WI38 (cell line): ENCODE results near the gene TRIM61.
"Not testable (repeated sequence)": the region's sequence is repeated elsewhere in the genome, so short reads cannot be mapped to it uniquely, and the experiment has no call there.

Source experiments
- H3K4me3 ChIP-seq: 2 replicates; pipeline ENCODE4 v1.5.1; 2011; ENCODE audit warnings: low read depth, mild to moderate bottlenecking, control low read depth, low read length
- TF ChIP-seq, protein P1 (sequence below): IDR thresholded peaks from 2 replicates; pipeline ENCODE4 v1.5.1; 2012; ENCODE audit warnings: low read depth, mild to moderate bottlenecking, control low read depth, low read length

Gene TRIM61

DNA sequence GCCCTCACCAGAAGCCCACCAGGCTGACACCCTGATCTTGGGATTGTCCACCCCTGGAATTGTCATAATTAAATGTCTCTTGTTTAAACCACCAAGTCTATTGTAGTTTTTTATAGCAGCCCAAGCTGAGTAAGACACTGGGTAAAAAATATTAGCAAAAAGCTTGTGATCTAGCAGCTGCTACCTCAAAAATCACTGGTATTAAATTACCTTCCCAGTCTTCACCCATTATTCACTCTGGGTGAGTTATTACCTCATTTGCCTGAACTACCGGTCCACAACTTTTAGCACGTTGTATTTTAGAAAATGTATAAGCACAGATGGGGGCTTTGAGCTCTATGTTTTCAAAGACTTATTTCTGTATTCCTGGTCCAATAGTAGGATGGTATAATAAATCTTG, 12.0 kb upstream of the TRIM61 start:
- no peak overlapping the region for H3K4me3 ChIP-seq
- TF ChIP-seq, protein P1, sequence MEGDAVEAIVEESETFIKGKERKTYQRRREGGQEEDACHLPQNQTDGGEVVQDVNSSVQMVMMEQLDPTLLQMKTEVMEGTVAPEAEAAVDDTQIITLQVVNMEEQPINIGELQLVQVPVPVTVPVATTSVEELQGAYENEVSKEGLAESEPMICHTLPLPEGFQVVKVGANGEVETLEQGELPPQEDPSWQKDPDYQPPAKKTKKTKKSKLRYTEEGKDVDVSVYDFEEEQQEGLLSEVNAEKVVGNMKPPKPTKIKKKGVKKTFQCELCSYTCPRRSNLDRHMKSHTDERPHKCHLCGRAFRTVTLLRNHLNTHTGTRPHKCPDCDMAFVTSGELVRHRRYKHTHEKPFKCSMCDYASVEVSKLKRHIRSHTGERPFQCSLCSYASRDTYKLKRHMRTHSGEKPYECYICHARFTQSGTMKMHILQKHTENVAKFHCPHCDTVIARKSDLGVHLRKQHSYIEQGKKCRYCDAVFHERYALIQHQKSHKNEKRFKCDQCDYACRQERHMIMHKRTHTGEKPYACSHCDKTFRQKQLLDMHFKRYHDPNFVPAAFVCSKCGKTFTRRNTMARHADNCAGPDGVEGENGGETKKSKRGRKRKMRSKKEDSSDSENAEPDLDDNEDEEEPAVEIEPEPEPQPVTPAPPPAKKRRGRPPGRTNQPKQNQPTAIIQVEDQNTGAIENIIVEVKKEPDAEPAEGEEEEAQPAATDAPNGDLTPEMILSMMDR = no peak

DNA sequence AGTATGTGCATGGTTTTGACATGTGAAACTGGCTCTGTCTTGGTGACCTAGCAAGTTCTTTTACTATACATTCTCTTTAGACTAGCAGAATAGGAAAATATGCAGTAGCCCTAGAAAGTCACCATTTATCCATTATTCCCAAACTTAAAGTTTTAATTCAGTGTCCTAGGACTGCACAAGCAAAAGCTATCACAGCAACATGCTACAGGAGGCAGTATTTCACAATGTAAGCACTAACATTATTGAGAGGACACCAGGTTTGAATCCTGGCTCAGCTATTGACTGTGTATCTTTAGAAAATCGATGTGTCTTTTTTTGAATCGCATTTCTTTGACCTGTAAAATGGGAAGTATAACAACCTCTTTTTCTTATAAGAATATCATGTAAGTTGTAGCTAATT, 5.5 kb downstream of the TRIM61 start:
- H3K4me3 ChIP-seq = not testable (repeated sequence)

DNA sequence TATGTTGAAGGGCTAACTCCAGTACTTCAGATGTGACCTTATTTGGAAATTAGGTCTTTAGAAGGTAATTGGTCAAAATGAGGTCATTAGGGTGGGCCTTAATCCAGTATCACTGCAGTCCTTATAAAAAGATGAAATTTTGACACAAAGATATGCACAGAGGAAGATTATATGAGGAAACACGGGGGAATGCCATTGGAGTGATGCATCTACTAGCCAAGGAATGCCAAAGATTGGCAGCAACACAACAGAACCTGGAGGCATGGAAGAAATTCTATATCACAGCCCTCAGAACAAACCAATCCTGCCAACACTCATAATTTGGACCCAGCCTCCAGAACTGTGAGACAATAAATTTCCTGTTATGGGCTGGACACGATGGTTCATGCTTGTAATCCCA, 17.6 kb downstream of the TRIM61 start:
- TF ChIP-seq, protein P1 = no peak
- no peak overlapping the region for H3K4me3 ChIP-seq

DNA sequence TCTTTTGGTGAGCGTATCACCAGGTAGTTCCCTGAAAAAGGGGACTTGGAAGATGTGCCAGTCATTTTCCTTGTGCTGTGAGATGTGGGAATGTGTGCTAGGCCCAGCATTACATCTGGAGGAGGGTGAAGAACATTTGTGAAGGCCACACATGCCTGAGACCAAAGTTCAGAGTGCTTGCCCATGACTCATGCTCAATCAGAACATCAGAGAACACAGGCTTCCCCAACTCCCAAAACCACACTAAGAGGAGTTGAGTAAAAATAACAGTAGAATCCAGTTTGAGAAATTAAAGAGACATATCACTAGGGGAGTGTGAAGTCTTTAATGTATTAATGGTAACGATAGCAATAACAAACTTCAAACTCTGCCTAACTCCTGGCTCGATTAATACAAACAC, 18.0 kb downstream of the TRIM61 start:
- not testable (repeated sequence) for H3K4me3 ChIP-seq

DNA sequence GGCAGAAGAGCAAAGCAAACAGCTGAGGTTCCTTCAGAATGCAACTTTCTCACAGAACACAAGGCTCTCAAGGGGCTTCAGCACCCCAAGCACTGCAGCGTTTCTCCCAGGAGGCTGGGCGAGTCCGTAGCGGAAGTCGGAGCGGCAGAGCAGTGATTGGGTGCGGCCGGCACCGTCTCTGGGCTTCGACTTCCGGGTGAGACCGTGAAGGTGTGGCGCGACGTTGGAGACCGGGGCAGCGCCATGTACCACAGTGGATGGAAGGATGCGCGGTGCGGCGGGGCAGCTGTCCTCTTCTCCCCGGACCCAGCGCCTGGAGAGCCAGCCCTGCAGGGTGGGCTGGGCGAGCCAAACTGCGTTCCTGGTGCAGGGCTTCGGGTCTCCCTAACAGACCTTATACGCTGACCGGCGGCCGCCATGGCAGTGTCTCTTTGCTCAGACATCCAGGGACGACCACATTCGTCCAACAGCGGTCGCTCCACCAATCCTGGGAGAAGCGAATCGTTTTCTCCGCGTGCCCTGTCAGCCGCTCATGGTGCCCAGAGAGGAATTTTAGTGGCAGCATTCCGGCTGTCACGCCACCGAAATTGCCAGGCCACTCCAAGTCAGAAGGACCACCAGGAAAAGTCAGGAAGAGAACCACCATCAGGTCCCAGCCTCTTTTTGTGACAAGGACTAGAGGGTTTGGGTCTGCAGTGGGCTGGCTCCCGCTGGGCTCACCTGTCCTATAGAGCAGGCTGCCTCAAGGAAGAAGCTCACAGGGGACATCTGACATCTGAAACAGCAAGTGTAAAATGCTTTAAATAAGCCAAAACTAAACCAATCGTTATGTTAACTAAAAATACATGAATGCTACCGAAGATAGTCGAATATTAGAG, 20.5 kb downstream of the TRIM61 start:
- TF ChIP-seq, protein P1 = no peak
- H3K4me3 ChIP-seq = peak overlapping the region; percentile 41

DNA sequence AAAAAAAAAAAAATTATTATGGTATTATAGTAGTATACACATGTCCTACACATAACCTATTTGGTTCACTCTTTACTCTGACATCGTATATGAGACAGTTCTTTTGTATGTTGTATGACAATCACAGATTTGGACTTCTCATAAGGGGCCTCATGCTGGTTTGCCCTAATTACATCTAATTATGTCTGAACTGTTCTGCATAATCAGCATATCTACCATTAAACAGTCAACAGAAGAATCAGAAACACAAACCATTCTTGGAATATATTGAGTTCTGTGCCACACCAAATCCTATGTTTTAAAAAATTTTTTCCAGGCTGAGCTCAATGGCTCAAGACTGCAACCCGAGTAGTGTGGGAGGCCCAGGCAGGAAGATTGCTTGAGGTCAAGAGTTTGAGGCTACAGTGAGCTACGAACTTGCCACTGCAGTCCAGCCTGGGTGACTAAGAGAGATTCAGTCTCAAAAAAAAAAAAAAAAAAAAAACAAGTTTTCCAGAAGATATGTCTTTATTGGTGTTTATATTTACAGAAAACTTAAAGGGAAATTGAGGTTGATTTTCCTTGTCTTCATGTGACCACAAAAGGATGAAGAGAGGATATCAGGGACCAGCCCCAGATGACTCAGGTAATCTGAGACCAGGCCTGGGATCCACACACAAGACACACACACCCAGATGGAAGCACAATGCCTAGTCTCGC, 22.2 kb downstream of the TRIM61 start:
- TF ChIP-seq, protein P1 = no peak
- no peak overlapping the region for H3K4me3 ChIP-seq

DNA sequence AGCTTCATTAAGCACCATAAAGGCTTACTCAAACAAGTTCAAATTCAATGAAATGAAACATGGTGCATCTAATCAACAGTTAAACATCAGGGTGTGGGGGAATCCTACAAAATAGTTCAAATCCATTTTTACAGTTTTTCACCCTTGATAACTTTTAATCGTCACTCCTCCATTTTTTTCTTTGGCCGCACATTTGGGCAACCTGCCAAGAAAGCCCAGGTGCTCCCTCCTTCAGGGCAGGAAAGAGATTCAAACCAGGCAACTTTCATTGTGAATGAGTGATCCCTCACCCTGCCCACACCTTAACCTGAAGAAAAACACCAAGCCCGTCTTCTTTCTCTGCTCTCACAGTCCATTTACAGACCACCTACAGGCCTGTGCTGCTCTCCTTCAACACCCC, 24.9 kb downstream of the TRIM61 start:
- H3K4me3 ChIP-seq = no peak overlapping the region
- TF ChIP-seq, protein P1 = no peak

DNA sequence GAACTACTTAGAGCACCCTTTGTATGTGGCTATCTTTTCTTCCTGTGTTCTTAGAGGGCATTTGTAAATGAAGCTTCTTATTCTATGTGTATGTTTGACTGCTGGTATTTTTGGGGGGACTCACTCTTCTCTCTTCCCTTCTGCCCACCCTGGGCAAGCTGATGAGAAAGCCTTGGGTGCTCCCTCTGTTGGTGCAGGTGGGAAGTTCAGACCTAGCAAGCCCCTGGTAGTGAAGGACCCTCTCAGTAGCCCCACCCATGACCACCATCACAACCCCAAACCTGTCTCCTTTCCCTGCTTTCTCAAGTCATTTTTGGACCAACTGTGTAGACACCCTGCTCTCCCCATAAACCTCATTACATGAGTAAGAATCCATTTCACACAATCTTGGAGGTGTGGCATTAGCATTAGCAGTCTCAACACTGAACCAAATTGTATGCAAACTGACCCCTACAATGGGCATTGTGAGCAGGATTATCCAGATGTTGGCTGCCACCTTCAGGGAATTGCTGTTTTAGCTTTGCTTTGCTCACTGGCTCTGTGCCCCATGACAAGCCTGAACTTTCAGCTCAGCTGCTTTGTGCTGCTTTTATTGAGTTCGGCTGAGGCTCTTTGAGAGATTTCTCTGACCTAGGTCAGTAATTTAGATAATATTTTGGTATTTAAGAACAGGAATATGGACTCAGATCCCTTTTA, 27.9 kb downstream of the TRIM61 start:
- TF ChIP-seq, protein P1 = no peak
- H3K4me3 ChIP-seq = no peak overlapping the region
